OCI-LY3 (cell line): ENCODE results near the gene CTNNBL1.

ENCODE experiments used
- H2AFZ ChIP-seq: fragments of 200-600, 300-600 bp; shearing (Covaris generic); 2 replicates; pipeline ENCODE4 v1.6.0; 2014; ENCODE audit warnings: antibody characterized with exemption, low read depth, low read length
- H3K27ac ChIP-seq: fragments of 200-600, 300-600 bp; sonication (generic); 2 replicates; pipeline ENCODE4 v1.5.1; 2014; ENCODE audit warnings: mild to moderate bottlenecking, low read length, moderate library complexity, mixed read lengths
- H3K27me3 ChIP-seq: fragments of 200-600, 300-600 bp; sonication (generic); 2 replicates; pipeline ENCODE4 v1.6.1; 2014; ENCODE audit warnings: low read depth, low read length, mixed read lengths
- H3K36me3 ChIP-seq: fragments of 200-600, 300-600 bp; sonication (generic); replicated peaks from 2 replicates; pipeline ENCODE3; 2014; ENCODE audit warnings: low read depth, low read length, mixed read lengths
- H3K4me1 ChIP-seq: fragments of 300-600, 200-600 bp; sonication (generic); 2 replicates; pipeline ENCODE4 v1.6.1; 2014; ENCODE audit warnings: low read length, mixed read lengths
- H3K4me2 ChIP-seq: fragments of 200-600, 300-600 bp; sonication (generic); 2 replicates; pipeline ENCODE4 v1.6.1; 2014; ENCODE audit warnings: low read length, mixed read lengths
- H3K4me3 ChIP-seq: fragments of 300-600, 200-600 bp; sonication (generic); 2 replicates; pipeline ENCODE4 v1.5.1; 2014; ENCODE audit warnings: antibody characterized with exemption, mild to moderate bottlenecking, low read length, moderate library complexity
- H3K79me2 ChIP-seq: fragments of 300-600, 200-600 bp; shearing (Covaris generic); 2 replicates; pipeline ENCODE4 v1.6.1; 2014; ENCODE audit warnings: mild to moderate bottlenecking, low read length, mixed read lengths
- H3K9ac ChIP-seq: fragments of 300-600, 200-600 bp; shearing (Covaris generic); 2 replicates; pipeline ENCODE4 v1.6.0; 2014; ENCODE audit warnings: mild to moderate bottlenecking, low read length, moderate library complexity
- H3K9me3 ChIP-seq: fragments of 200-600, 300-600 bp; shearing (Covaris generic); 2 replicates; pipeline ENCODE4 v1.6.1; 2014; ENCODE audit warnings: low read length, mixed read lengths; ENCODE audit not compliant: insufficient read depth
- H4K20me1 ChIP-seq: fragments of 200-600, 300-600 bp; sonication (generic); 2 replicates; pipeline ENCODE4 v1.6.1; 2016; ENCODE audit warnings: low read length, mixed read lengths; ENCODE audit not compliant: insufficient read depth
- CTCF ChIP-seq: fragments of 200-600, 300-600 bp; sonication (generic); IDR thresholded peaks from 2 replicates; pipeline ENCODE4 v1.5.1; 2014; ENCODE audit warnings: antibody characterized with exemption, low read length, low read depth
- EZH2phosphoT487 ChIP-seq: fragments of 200-600 bp; shearing (Covaris generic); IDR thresholded peaks from 2 replicates; pipeline ENCODE4 v1.6.1; 2018; ENCODE audit warnings: antibody characterized with exemption, mixed run types, low read depth

Gene CTNNBL1

GRCh38 chr20:37845878-37846277 lies 152.0 kb downstream of the CTNNBL1 start:
- no peak overlapping the region for H3K4me3 ChIP-seq
- H3K9me3 ChIP-seq, result no peaks in the 10 kb centered on the region
- no peaks in the 10 kb centered on the region for H3K27me3 ChIP-seq
- no peak overlapping the region for H3K27ac ChIP-seq
- no peak overlapping the region for H3K9ac ChIP-seq
- H3K4me1 ChIP-seq, result peaks cover 2% of the 10 kb centered on the region
- H3K4me2 ChIP-seq, result no peak overlapping the region
- H3K36me3 ChIP-seq, result peaks cover 49% of the 10 kb centered on the region
- TF ChIP-seq CTCF, result no peak
- no peak for TF ChIP-seq EZH2phosphoT487
- H2AFZ ChIP-seq, result no peak overlapping the region
- no peaks in the 10 kb centered on the region for H3K79me2 ChIP-seq
- H4K20me1 ChIP-seq, result no peaks in the 10 kb centered on the region

GRCh38 chr20:37846573-37846972 lies 152.7 kb downstream of the CTNNBL1 start:
- H3K27ac ChIP-seq, result no peak overlapping the region
- no peaks in the 10 kb centered on the region for H3K9me3 ChIP-seq
- TF ChIP-seq EZH2phosphoT487, result no peak
- TF ChIP-seq CTCF, result no peak
- H3K36me3 ChIP-seq, result peaks cover 47% of the 10 kb centered on the region
- H3K9ac ChIP-seq, result no peak overlapping the region
- peaks cover 9% of the 10 kb centered on the region for H3K4me1 ChIP-seq
- H2AFZ ChIP-seq, result no peak overlapping the region
- H3K4me2 ChIP-seq, result no peak overlapping the region
- H3K27me3 ChIP-seq, result no peaks in the 10 kb centered on the region
- H3K79me2 ChIP-seq, result no peaks in the 10 kb centered on the region
- H4K20me1 ChIP-seq, result no peaks in the 10 kb centered on the region
- H3K4me3 ChIP-seq, result no peak overlapping the region

- Histone ChIP-seq H3K79me2 (no peaks in the 10 kb centered on the region), H3K4me2 (no peak overlapping the region), H2AFZ (no peak overlapping the region), H3K4me3 (no peak overlapping the region), H3K9me3 (no peaks in the 10 kb centered on the region), H4K20me1 (0 out of 2 replicates have a peak, but pooled peaks cover 7% of the 10 kb centered on the region), H3K27ac (no peak overlapping the region), H3K9ac (no peak overlapping the region), H3K36me3 (peaks cover 54% of the 10 kb centered on the region), H3K4me1 (peaks cover 30% of the 10 kb centered on the region), H3K27me3 (no peaks in the 10 kb centered on the region)
- TF ChIP-seq CTCF, result no peak
- TF ChIP-seq EZH2phosphoT487, result no peak
Observed at GRCh38 chr20:37848706-37849105, 154.9 kb downstream of the CTNNBL1 start.

GRCh38 chr20:37849156-37849555 lies 155.3 kb downstream of the CTNNBL1 start:
- Histone ChIP-seq H3K9me3 (no peaks in the 10 kb centered on the region), H3K27ac (no peak overlapping the region), H3K27me3 (no peaks in the 10 kb centered on the region), H3K4me2 (no peak overlapping the region), H3K79me2 (no peaks in the 10 kb centered on the region), H3K9ac (no peak overlapping the region), H3K36me3 (peaks cover 52% of the 10 kb centered on the region), H3K4me1 (peaks cover 35% of the 10 kb centered on the region), H4K20me1 (0 out of 2 replicates have a peak, but pooled peaks cover 7% of the 10 kb centered on the region), H3K4me3 (no peak overlapping the region), H2AFZ (no peak overlapping the region)
- no peak for TF ChIP-seq CTCF
